HepG2 (cell line): ENCODE measurements around the gene PPHLN1. TPM values are rescaled to one million over a fixed set of nuclear protein-coding genes. Genes with fewer than 3 reads are reported as not detected.
A peak's percentile ranks its signal among the peaks of the same experiment; 100 is the strongest.

Experiments
- ADNP ChIP-seq: sonication (generic); formaldehyde crosslinking; IDR thresholded peaks from 2 replicates; pipeline ENCODE4 v1.4.0; 2020; ENCODE audit warnings: missing genetic modification reagents
- EED ChIP-seq: sonication (generic); formaldehyde crosslinking; IDR thresholded peaks from 2 replicates; pipeline ENCODE4 v1.5.0; 2020; ENCODE audit warnings: mild to moderate bottlenecking, missing genetic modification reagents
- FOXK2 ChIP-seq: fragments of 450-650 bp; IDR thresholded peaks from 2 replicates; pipeline ENCODE4 v1.6.1; 2016
- HOXD1 ChIP-seq: sonication (generic); formaldehyde crosslinking; IDR thresholded peaks from 2 replicates; pipeline ENCODE4 v1.5.0; 2020; ENCODE audit warnings: missing genetic modification reagents
- IRF1 ChIP-seq: sonication (generic); formaldehyde crosslinking; IDR thresholded peaks from 2 replicates; pipeline ENCODE4 v1.4.0; 2020; ENCODE audit warnings: low read depth, mild to moderate bottlenecking, missing genetic modification reagents
- ISX ChIP-seq: sonication (generic); formaldehyde crosslinking; conservative IDR thresholded peaks from 2 replicates; pipeline ENCODE4 v1.5.0; 2020; ENCODE audit warnings: missing genetic modification reagents
- JUN ChIP-seq: sonication (generic); formaldehyde crosslinking; IDR thresholded peaks from 2 replicates; pipeline ENCODE4 v1.4.0; 2020; ENCODE audit warnings: mild to moderate bottlenecking, missing genetic modification reagents
- JUNB ChIP-seq: sonication (generic); formaldehyde crosslinking; IDR thresholded peaks from 2 replicates; pipeline ENCODE4 v1.8.0; 2022; ENCODE audit warnings: missing genetic modification reagents, mild to moderate bottlenecking, borderline replicate concordance
- MNT ChIP-seq: fragments of 450-650 bp; IDR thresholded peaks from 2 replicates; pipeline ENCODE4 v1.6.1; 2016
- PATZ1 ChIP-seq: sonication (generic); formaldehyde crosslinking; IDR thresholded peaks from 2 replicates; pipeline ENCODE4 v1.4.0; 2020; ENCODE audit warnings: missing genetic modification reagents
- PCBP1 ChIP-seq: fragments of 200-400 bp; formaldehyde crosslinking; IDR thresholded peaks from 2 replicates; pipeline ENCODE4 v1.6.1; 2017; ENCODE audit warnings: mild to moderate bottlenecking, low read depth, low read length, borderline replicate concordance
- RBM22 ChIP-seq: fragments of 200-400 bp; formaldehyde crosslinking; optimal IDR thresholded peaks from 2 replicates; pipeline ENCODE3; 2017; ENCODE audit warnings: mild to moderate bottlenecking, low read length, moderate library complexity
- RELA ChIP-seq: sonication (generic); formaldehyde crosslinking; IDR thresholded peaks from 2 replicates; pipeline ENCODE4 v1.4.0; 2020; ENCODE audit warnings: missing genetic modification reagents
- UBTF ChIP-seq: sonication (generic); formaldehyde crosslinking; IDR thresholded peaks from 2 replicates; pipeline ENCODE4 v1.4.0; 2020; ENCODE audit warnings: mild to moderate bottlenecking, missing genetic modification reagents
- ZBTB46 ChIP-seq: sonication (generic); formaldehyde crosslinking; IDR thresholded peaks from 2 replicates; pipeline ENCODE4 v1.4.0; 2020; ENCODE audit warnings: mild to moderate bottlenecking, missing genetic modification reagents, borderline replicate concordance
- ZNF180 ChIP-seq: sonication (generic); formaldehyde crosslinking; IDR thresholded peaks from 2 replicates; pipeline ENCODE4 v1.4.0; 2020; ENCODE audit warnings: low read depth, missing genetic modification reagents, borderline replicate concordance
- ZNF512 ChIP-seq: sonication (generic); formaldehyde crosslinking; IDR thresholded peaks from 2 replicates; pipeline ENCODE4 v1.4.0; 2020; ENCODE audit warnings: mild to moderate bottlenecking, missing genetic modification reagents
- ZNF713 ChIP-seq: sonication (generic); formaldehyde crosslinking; IDR thresholded peaks from 2 replicates; pipeline ENCODE4 v1.4.0; 2020; ENCODE audit warnings: mild to moderate bottlenecking, missing genetic modification reagents
- ZNF776 ChIP-seq: sonication (generic); formaldehyde crosslinking; IDR thresholded peaks from 2 replicates; pipeline ENCODE4 v1.4.0; 2020; ENCODE audit warnings: mild to moderate bottlenecking, missing genetic modification reagents
- polyA plus RNA-seq, 8 experiments: library from polyadenylated mRNA; depleted of rRNA in 3 of 8; stranded (reverse) in 7 of 8; unstranded in 1 of 8; fragments of >200 nt; fragmentation: Illumina TruSeq in 4 of 8; extraction: Trizol in 4 of 8; gene quantifications; 2 replicates each; pipeline versions ENCODE4 v1.2.1 to v1.2.3, GENCODE V29; 2011 to 2016; ENCODE audit warnings: low read depth in 4 of 8, missing spikeins in 1 of 8, mixed read lengths in 1 of 8; ENCODE audit not compliant: insufficient read depth in 1 of 8
- total RNA-seq, 5 experiments: library from RNA; depleted of rRNA; stranded (reverse); fragments of >200 nt; fragmentation: Illumina TruSeq; extraction: Trizol; gene quantifications; 2 replicates each; pipeline ENCODE4 v1.2.3, GENCODE V29; 2016; ENCODE audit warnings: low read depth in 1 of 5

The PPHLN1 gene
- total and polyA plus RNA-seq, 2 of the 13 experiments (the other 11 are each of a cell fraction or from before 2014, with no cell fraction given): 43.4 to 66.0 TPM

- TF ChIP-seq HOXD1 (no peak), ZBTB46 (CRISPR knock-in tag) (no peak; the same call in 1 of the 2 replicates), PCBP1 (0 out of 2 replicates have a peak, but pooled peaks have one; percentile 64), UBTF (CRISPR knock-in tag) (peak; percentile 86), PATZ1 (peak; percentile 44; the same call in 1 of the 2 replicates), ZNF776 (CRISPR knock-in tag) (no peak), JUNB (CRISPR knock-in tag) (no peak), ISX (CRISPR knock-in tag) (no peak), IRF1 (CRISPR knock-in tag) (no peak), JUN (CRISPR knock-in tag) (no peak), ADNP (CRISPR knock-in tag) (no peak), RBM22 (no peak), EED (CRISPR knock-in tag) (0 out of 2 replicates have a peak, but pooled peaks have one; percentile 59), ZNF713 (CRISPR knock-in tag) (no peak; the same call in 1 of the 2 replicates), FOXK2 (no peak), MNT (0 out of 2 replicates have a peak, but pooled peaks have one; percentile 7), RELA (CRISPR knock-in tag) (no peak), ZNF512 (no peak), ZNF180 (CRISPR knock-in tag) (no peak)
Measured at GRCh38 chr12:42325653-42326474, at the start of gene PPHLN1, which contains the start of gene ZCRB1 (continued).
